22Rv1 (cell line): ENCODE measurements around the gene DSCAML1.

ENCODE experiments used
- CTCF ChIP-seq: fragments of 450-650 bp; IDR thresholded peaks from 2 replicates; pipeline ENCODE4 v1.5.1; 2017; ENCODE audit warnings: mild to moderate bottlenecking
- ZFX ChIP-seq: fragments of 450-650 bp; IDR thresholded peaks from 2 replicates; pipeline ENCODE4 v1.6.1; 2017; ENCODE audit warnings: antibody characterized with exemption, borderline replicate concordance

GRCh38 chr11:117549417-117549816 is 247.6 kb downstream of the DSCAML1 start:
- TF ChIP-seq CTCF = no peak
- TF ChIP-seq ZFX = no peak
